Neutrophil (primary cell): Measurements from ENCODE around the gene CDC42BPG.
A peak's percentile ranks its signal among the peaks of the same experiment; 100 is the strongest.

ENCODE experiments used
- H3K27ac ChIP-seq: fragments of 200-600 bp; sonication (generic); 2 replicates; pipeline ENCODE4 v1.5.1; 2016; ENCODE audit warnings: mild to moderate bottlenecking, moderate library complexity
- H3K27me3 ChIP-seq: fragments of 200-600 bp; sonication (generic); 2 replicates; pipeline ENCODE4 v1.6.0; 2016; ENCODE audit warnings: mild to moderate bottlenecking
- H3K36me3 ChIP-seq: fragments of 200-600 bp; sonication (generic); 2 replicates; pipeline ENCODE4 v1.5.1; 2017
- H3K4me1 ChIP-seq, 2 experiments: fragments of 200-600 bp in 1 of 2; sonication (generic) in 1 of 2; 1 replicate in 1 of 2; 2 replicates in 1 of 2; pipeline versions ENCODE4 v1.5.1 to v1.6.1; 2013 to 2016; ENCODE audit warnings: low read depth in 1 of 2, low read length in 1 of 2, mild to moderate bottlenecking in 1 of 2, moderate library complexity in 1 of 2; ENCODE audit not compliant: control insufficient read depth in 1 of 2, insufficient read depth in 1 of 2
- H3K4me3 ChIP-seq, 2 experiments: fragments of 200-600 bp in 1 of 2; sonication (generic) in 1 of 2; 1 replicate in 1 of 2; 2 replicates in 1 of 2; pipeline ENCODE4 v1.5.1; 2013 to 2016; ENCODE audit warnings: low read depth in 1 of 2, low read length in 1 of 2, mild to moderate bottlenecking in 1 of 2, moderate library complexity in 1 of 2
- H3K9me3 ChIP-seq: fragments of 200-600 bp; sonication (generic); 2 replicates; pipeline ENCODE4 v1.5.1; 2016
- TF ChIP-seq, protein P1 (sequence below): fragments of 200-600 bp; sonication (generic); IDR thresholded peaks from 2 replicates; pipeline ENCODE4 v1.5.1; 2016; ENCODE audit warnings: antibody characterized with exemption

The CDC42BPG gene

DNA sequence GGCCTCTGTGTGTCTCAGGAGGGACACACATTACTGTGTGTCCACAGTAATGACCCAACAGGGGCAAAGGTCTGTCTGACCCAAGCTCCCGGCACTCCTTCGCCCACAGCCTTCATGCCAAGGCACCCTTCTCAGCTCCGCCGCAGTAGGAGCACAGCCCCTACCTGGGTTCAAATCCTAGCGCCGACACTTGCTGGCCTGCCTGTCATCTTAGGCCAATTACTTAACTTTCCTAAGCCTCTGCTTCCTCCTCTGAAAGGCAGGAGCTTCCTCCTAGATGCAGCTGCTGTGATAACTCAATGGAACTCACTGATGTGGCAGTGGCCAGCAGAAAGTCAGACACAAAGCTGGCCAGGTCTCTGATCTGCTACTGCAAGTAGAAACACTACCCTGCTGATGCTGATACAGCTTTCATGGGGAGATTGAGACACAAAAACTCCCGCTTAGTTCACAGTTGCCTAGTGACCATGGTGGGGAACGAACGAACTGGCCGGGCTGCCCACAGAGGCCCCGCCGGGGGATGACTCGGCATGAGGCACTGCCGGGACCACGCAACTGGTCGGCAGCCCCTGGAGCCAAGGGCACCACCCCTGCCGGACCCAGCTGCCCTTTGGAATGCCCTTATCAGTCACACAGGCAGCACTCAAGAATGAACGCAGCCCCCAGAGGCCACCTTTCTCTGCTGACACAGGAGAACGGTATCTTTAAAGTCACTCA, 25.9 kb upstream of the CDC42BPG start:
- Histone ChIP-seq H3K27ac (peak overlapping the region; percentile 99), H3K4me3 (peak overlapping the region; percentile 65 to 78), H3K36me3 (peaks cover 59% of the 10 kb centered on the region)

DNA sequence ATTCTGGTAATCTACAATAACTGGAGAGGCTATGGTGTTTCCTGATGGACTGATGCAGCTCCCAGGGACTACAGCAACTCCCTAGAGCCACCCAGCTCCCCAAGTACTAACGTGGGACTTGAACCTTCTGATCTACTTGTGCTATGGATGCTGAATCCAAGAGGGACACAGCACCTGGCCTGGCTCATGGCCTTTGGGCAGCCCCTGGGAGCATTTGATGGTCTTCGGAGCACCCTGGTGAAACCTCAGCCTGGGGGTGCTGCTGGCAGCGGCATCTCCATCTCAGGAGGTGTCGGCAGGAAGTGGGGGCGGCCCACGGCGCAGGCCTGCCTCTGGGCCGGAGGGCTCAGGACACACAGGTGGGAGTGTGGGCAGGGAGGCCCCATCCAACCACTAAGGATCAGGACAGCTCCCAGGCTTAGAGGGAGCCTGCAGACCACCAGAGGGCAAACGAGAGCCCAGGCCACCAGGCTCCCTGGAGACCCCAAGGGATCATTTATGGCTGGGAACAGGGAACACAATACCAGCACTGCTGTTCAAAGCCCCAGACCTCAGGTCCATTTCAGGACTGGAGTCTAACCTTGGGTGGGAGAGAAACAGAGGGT, 25.2 kb upstream of the CDC42BPG start:
- Histone ChIP-seq H3K4me3 (peak overlapping the region; percentile 65 to 78), H3K27ac (peak overlapping the region; percentile 99)

More for the DNA sequence above, 25.9 kb upstream of the CDC42BPG start:
- Histone ChIP-seq H3K9me3 (no peaks in the 10 kb centered on the region), H3K27me3 (no peaks in the 10 kb centered on the region), H3K4me1 (peaks cover 97% of the 10 kb centered on the region in 2 experiments)
- TF ChIP-seq, protein P1, sequence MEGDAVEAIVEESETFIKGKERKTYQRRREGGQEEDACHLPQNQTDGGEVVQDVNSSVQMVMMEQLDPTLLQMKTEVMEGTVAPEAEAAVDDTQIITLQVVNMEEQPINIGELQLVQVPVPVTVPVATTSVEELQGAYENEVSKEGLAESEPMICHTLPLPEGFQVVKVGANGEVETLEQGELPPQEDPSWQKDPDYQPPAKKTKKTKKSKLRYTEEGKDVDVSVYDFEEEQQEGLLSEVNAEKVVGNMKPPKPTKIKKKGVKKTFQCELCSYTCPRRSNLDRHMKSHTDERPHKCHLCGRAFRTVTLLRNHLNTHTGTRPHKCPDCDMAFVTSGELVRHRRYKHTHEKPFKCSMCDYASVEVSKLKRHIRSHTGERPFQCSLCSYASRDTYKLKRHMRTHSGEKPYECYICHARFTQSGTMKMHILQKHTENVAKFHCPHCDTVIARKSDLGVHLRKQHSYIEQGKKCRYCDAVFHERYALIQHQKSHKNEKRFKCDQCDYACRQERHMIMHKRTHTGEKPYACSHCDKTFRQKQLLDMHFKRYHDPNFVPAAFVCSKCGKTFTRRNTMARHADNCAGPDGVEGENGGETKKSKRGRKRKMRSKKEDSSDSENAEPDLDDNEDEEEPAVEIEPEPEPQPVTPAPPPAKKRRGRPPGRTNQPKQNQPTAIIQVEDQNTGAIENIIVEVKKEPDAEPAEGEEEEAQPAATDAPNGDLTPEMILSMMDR, result no peak

GRCh38 chr11:64868904-64869570, 24.6 kb upstream of the CDC42BPG start:
- Histone ChIP-seq H3K27me3 (no peaks in the 10 kb centered on the region), H3K4me1 (peaks cover 97 to 98% of the 10 kb centered on the region in 2 experiments), H3K9me3 (no peaks in the 10 kb centered on the region), H3K4me3 (peak overlapping the region; percentile 65 to 78), H3K27ac (peak overlapping the region; percentile 99), H3K36me3 (peaks cover 53% of the 10 kb centered on the region)
- TF ChIP-seq, protein P1, result no peak

More for the DNA sequence above, 25.2 kb upstream of the CDC42BPG start:
- Histone ChIP-seq H3K4me1 (peaks cover 97% of the 10 kb centered on the region in 2 experiments), H3K9me3 (no peaks in the 10 kb centered on the region), H3K36me3 (peaks cover 53% of the 10 kb centered on the region), H3K27me3 (no peaks in the 10 kb centered on the region)
- TF ChIP-seq, protein P1, result no peak

- TF ChIP-seq, protein P1, result no peak
- Histone ChIP-seq H3K36me3 (peaks cover 50% of the 10 kb centered on the region), H3K4me3 (no peak overlapping the region), H3K4me1 (peaks cover 97 to 98% of the 10 kb centered on the region in 2 experiments), H3K27ac (peak overlapping the region; percentile 99), H3K9me3 (no peaks in the 10 kb centered on the region), H3K27me3 (no peaks in the 10 kb centered on the region)
Measured at GRCh38 chr11:64867748-64868462, 23.5 kb upstream of the CDC42BPG start.

GRCh38 chr11:64866173-64866491, 21.7 kb upstream of the CDC42BPG start:
- Histone ChIP-seq H3K27me3 (no peaks in the 10 kb centered on the region), H3K4me1 (peaks cover 97 to 98% of the 10 kb centered on the region in 2 experiments), H3K9me3 (no peaks in the 10 kb centered on the region), H3K4me3 (no peak overlapping the region), H3K27ac (peak overlapping the region; percentile 99), H3K36me3 (peaks cover 33% of the 10 kb centered on the region)
- TF ChIP-seq, protein P1, result no peak
